Inflammatory macrophage treated with lipopolysaccharide for 4 hours (primary cell): ENCODE results near the gene SLC8A1.

ENCODE experiments used
- DNase-seq: peaks from one replicate; pipeline ENCODE4 v3.0.0-alpha.2; 2020

The SLC8A1 gene

DNA sequence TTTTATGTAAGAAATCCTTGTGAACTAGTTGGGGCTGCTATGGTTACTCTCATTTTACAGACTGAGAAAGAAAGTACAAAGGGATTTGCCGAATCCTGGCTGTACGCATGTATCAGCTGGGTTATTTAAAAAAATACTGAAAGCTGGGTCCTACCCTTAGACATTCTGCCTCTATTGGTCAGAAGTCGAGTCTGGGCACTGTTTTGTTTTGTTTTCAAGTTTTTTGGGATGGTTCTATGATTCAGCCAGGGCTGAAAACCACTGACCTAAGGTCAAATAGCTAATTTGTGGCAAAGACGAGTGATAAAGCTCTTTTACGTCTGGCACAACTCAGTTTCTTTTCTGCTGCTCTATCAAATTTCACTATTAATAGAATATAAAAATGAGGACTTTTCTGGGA is 5.9 kb upstream of the SLC8A1 start:
- peak; percentile 19 for DNase-seq

DNA sequence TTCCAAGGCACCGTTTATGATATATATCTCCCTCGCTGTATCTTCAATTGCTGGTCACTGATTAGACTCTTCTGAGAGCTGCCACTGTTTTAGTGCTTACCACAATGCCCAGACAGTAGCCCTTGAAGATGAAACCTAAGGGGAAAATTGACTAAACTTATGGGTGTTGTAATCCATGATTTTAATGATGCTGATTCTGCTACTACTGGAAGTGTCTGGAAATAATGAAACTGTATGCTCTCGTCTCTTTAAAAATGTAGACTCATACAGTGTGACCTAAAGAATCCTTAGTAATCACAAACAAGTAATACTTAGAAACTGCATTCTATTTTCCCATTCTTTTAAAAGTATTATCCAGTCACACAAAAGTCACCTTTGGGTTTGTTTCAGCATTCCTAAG is 5.5 kb upstream of the SLC8A1 start:
- DNase-seq, result peak; percentile 86

DNA sequence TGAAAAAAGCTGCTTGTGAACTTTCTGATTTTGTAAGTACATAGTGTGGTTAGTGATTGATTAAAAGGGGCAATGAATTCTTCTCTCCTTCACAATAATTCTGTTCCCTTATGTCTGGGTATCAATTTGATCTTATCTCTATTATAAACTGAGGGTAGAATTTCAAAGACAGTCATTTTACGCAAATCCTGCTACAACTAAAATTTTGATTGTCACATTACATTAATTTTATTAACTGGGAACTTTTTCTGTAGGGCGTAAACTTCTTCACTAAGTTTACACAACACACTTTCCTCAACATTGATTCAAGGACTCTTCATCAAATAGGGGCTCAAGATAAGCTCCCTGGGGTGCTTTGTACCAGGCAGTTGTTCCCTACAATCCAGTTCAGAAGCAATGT is 5.0 kb upstream of the SLC8A1 start:
- no peak for DNase-seq

DNA sequence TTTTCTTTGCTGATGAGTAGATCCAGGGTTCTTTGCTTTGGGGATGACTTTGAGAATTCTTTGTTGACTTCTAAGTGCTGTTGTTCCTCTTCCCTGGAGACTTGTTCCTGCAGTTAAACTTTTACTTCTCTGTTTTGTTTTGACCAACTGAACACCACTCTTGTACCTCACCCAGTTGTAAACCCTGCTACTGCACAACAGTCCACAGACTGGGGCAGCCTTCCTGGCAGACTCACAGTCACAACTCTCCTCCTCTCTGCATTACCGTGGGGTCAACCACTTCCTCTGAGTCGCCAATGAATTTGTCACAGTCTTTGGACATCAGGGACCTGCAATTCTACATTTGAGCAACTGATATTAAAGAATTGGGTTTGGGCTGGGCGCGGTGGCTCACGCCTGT is 3.8 kb upstream of the SLC8A1 start:
- DNase-seq, result peak; percentile 96

DNA sequence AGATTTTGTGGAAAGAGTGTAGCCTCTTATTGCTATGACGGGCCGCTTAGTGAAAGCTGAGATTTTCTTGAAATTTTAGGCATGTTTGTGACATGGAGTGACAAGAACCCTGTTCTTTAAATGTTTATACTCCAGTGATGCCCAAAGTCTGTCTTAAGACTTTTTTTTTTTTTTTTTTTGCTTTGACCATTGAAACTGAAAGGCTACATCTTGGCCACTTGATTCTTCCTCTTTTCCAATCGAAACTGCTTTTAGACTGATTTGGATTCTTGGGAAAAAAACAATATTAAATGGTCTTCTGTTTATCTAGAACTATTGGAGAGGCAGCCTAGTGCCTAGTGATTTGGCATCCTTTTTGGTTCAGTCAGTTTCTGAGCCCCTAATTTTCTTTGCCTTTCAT is 2.4 kb upstream of the SLC8A1 start:
- DNase-seq, result peak; percentile 80

DNA sequence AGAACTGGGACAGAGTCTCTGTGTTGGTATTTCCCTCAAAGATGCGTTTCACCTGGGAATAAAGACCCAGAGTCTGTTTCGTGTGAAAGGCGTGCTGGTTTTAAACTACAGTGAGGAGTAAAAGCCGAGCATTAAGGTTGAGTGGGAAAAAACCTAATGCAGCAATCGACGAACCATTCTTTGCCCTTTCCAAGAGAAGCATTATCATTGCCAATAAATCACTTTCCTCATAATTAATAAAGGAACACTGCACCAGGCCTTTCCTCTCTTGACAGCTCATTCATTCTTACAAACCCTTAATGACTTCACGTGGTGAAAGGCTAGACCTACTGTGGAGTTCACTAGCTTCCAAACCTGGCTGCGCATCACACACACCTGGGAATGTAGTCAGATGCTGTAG is 896 bp upstream of the SLC8A1 start:
- DNase-seq, result no peak

DNA sequence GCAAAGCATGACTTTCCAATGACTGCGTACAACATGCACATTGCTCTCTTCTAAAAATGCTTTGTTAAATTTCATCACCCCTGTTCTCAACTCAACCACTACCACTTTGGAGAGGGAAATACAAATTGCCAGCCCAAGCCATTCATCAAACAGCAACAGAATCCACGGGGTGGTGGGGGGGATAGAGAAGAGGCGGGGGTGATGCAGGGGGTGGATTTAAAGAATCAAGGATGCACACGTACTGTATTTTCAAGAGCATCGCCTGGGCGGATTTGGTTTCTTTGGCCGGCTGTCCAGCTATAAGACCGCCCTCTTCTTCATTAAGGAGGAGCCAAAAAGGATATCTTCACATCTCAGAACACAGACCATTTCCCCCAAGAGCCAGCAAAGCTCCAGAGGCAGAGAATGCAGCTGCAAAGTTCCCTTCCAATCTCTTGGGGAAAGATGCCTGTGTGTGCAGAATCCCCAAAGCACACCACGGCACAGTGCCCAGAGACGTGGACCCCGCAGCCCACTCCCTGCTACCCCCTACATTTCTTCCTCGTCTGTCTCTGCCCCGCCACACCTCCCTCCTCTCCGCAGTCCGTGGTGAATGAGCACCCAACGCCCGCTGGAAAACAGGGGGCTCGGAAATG is 977 bp downstream of the SLC8A1 start:
- peak; percentile 86 for DNase-seq

DNA sequence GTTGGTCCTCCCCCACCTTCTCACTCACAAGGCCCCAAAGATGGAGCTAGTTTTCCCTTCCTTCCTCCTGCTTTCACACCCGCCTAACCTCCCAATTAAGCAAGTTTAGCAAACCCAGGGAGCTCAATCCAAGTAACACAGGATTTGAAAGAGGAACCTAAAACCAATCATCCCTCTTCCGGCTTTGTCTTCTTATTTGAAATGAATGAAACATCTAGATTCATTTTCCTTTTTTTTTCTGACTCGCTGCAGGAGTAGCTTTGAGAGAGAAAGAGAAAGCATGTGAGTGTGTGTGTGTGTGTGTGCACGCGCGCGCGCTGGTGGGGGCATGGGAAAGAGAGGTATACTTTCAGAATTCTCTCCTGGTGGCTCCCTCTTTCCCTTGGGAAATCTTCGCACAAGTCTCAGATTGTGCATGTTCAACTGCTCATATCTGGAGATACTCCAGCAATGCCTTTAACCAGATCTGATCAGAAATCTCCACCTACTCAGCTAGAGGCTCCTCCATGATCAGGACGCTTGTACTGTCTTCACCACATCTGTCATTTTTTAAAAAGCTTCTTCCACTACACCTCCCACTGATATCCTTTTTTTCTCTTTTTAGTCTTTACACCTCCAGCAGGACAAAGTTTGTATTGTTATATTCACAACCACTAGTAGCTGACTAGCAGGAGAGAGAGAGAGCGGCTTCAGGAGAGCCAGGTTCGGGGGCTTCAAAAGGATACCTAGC is 1.7 kb downstream of the SLC8A1 start:
- DNase-seq, result peak; percentile 96

DNA sequence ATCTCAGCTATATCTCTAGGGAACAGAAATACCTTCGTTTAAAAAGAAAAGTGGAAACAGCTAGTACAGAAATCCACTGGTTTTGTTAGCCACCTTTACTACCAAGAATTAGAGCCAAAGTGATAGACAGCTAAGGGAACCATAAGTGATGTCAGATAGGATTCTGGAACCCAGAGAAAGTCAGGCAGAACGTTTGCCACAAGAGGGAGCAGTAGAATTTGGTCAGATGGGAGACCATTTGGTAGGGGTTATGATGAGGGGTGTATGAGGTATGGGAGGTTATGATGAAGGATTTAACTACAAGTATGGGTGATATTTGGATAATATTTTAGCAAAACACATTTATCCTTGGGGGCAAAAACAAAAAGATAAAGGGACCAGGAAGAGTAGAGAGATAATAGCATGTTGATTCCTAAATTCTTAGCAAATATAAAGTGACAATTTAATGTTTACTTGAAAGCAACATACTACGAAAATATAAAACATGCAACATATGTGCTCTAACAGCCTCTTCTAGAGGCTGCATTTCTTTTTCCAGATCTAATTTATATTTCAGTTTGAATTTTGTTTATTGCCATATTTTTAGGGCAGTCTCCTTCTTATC is 3.3 kb downstream of the SLC8A1 start:
- DNase-seq, result peak; percentile 52

DNA sequence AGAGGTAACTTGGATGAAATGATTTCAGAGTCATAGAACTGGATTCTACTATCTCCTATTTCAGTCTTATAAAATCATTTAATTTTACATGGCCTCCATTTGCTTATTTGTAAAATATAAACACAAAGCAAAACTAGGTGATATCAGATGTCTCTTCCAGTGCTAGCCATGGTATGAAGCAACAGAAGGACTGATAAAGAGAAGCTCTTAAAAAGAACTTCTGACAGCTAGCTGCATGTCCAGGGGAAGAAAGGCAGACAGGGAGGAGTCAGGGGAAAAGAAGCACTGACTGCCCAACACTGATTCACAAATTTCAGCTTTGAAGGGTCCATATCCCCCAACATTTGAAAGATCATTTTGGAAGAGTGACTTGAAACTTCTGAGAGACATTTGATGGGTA is 6.4 kb downstream of the SLC8A1 start:
- no peak for DNase-seq

DNA sequence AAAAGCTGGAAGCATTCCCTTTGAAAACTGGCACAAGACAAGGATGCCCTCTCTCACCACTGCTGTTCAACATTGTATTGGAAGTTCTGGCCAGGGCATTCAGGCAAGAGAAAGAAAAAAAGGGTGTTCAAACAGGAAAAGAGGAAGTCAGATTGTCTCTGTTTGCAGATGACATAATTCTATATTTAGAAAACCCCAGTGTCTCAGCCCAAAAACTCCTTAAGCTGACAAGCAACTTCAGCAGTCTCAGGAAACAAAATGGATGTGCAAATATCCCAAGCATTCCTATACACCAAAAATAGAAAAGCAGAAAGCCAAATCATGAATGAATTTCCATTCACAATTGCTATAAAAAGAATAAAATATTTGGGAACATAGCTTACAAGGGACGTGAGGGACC is 11.1 kb downstream of the SLC8A1 start:
- peak; percentile 81 for DNase-seq

DNA sequence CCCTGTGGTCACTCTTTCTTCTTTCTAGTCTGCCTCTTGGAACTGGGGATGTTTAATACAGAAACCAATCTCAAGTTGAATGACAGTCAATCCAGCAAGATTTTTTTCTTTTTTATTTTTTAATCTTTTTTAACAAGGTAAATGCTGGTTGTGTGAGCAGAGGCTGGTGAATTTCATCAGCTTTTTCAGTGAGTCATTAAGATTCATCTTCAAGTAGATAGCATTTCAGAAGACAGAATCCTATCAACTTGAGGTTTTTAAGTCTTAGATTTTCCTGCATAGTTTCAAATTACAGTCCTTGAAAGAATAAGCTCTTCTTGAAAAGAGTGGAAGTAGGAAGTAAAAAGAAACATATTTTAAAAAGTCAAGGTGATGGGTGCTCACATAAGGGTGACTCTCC is 12.4 kb downstream of the SLC8A1 start:
- no peak for DNase-seq

DNA sequence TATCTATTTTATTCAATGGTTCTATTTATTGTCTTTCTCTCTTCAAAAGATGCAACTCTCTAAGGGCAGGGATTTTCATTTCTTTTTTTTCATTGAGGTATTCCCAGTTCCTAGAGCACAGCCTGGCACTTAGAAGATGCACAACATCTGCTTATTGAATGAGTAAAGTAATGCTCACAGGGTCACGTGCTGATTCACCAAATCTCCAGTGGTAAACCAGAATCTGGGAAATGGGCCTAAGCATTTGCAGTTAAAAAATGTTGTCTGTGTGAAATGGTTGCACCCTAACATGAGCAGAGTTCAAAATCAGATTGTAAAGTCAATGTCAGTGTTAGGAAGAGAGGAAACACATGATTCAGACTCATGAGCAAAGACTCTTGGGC is 15.8 kb downstream of the SLC8A1 start:
- DNase-seq, result no peak

DNA sequence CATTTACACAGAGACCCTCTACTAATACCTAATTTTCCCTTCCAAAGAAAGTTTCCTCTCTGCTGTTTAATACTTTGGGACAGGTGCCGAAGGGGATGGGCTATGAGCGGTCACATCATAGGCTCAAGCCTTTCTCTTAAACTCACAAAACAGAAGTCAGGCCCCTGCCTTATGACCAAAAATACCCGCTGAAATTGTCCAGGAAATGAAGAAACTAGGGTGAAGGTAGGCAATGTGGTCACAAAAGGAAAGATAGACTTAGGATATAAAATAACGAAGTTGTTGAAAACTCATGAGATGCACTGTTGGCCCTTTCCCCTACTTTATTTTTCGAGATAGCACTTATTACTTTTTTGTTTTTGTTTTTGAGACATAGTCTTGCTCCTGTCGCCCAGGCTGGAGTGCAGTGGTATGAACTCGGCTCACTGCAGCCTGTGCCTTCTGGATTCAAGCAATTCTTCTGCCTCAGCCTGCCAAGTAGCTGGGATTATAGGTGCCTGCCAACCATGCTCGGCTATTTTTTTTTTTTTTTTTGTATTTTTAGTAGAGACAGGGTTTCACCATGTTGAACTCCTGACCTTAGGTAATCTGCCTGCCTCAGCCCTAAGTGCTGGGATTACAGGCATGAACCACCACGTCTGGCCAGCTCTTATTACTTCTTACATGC is 16.3 kb downstream of the SLC8A1 start:
- peak; percentile 49 for DNase-seq

DNA sequence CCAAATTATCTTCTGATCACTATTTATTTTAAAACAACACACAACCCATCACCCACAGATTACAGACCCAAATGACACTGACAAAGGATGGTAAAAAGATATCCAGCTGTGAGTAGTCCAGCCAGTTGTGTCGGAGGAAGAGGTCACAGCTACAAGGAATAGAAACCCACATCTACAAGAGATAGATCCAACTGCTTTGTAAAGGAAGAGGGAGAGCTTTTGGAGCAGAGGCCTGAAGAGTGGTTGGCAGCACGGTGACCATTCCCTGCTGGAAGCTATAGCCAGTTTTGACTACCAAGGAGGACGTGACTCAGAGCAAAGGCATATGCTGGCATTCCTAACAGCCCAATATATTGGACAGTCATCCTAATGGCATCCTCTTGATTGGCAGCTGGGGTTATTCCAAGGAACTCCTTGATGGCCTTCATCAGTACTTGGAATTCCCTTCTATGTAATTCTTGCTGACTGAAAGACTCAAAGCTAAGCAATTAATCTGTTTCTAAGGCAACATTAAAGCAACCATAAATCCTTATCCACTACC is 17.1 kb downstream of the SLC8A1 start:
- no peak for DNase-seq

DNA sequence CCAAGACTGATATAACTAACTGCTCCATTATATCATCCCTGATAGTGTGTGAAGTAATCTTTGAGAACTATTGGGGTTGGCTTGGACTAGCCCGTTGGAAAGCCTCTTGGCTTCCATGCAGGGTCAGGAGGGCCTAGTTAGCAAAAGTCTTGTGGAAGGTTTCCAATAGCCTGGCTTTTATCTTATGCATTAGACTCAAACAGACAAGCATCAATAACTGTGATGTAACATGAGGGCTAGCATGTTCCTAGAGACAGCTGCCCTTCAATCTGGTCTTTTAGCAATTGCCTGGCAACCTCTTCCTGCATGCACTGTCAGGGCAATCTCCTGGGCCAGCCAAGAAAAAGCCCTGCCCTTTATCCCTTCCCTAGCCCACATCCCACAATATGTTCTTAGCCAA is 18.2 kb downstream of the SLC8A1 start:
- no peak for DNase-seq

DNA sequence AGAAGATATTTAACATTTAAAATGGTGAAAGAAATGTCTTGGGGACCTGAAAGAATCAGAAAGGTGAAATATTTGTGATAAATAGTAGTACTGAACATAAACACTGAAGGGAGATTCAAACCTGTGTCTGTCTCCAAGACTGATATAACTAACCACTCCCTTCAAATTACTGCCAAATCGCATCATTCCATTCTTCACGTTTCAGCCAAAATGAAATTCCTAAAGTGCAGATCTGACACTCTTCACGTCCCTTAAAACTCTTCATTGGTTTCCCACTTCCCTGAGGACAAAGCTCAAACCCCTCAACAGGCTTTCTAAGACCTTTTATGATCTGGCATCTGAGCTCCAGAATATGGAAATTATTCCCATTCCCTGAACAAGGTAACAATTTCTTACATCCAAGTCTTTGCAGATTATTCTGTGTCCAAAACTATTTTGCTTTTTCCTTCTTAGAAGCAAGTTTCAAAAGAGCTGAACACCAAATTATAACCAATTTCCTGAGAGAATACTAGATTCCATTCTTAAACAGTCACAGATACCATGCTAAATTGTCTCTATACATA is 18.9 kb downstream of the SLC8A1 start:
- DNase-seq, result no peak

DNA sequence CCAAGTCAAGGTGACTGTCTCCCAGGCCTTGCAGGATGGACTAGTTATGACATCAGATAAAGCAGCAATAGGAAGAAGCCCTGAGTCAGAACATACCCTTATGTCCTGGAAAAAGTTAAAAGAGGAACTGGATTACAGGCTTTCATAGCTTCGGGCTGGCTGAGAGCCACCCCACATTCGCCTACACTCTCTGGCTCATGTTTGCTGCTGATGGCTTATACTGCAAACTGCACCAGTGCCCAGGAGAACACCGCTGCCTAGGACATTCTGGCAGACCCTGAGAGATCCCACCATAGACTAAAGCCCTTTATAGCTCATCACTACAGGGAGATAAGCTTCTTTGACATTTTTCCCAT is 20.3 kb downstream of the SLC8A1 start:
- DNase-seq, result peak; percentile 91

DNA sequence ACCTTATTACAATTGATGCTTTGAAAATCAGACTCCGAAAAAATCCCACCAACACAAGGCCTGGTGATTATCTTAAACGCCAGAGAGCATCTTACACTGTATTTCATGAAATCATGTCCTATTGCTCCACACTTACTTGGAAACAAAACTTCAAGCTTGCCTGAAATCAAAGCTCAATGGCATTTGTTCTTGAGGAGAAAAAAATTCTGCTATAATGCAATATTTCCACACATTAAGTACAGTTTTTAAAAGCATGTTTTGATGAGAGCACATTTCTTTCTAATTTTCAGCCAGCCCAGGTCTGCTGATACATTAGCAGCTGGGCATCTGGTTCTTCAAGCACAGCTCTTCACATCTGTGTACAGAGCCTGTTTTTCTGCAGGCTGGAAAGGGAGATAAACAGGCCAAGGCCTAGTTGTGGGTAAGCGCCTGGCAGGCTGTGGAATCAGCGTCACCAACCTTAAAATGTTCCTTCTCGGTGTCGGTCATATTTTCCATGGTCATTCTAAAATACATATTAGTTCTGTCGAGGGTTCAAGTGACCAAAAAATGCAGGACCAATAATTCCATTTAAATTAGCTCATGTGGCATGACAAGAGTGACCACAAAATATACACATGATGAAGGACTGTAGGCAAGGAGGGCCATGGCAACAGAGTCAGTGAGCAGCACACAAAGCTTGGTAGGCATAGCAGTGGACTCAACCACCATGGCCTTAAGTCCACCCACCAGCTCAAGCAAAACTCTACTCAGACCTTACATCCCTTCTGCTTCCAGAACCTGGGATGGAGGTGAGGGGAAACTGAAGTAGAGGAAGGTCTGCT is 20.9 kb downstream of the SLC8A1 start:
- DNase-seq, result no peak

DNA sequence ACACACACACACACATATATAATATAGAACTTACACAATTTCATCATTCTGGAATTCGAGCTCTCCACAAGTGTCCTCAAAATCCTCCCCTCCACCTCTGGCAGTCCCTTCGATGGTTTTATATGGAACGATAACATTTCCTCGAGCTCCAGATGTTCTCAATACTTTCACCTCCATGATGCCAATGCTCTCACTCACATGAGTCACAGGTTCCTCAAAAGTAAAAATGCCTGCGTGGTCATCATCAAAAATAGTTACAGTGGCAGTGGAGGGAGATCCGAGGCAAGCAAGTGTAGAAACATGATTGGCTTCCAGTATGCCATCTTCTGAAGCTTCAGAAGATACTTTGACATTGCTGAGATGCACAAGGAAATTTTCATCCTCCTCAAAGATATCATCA is 23.5 kb downstream of the SLC8A1 start:
- peak; percentile 51 for DNase-seq

DNA sequence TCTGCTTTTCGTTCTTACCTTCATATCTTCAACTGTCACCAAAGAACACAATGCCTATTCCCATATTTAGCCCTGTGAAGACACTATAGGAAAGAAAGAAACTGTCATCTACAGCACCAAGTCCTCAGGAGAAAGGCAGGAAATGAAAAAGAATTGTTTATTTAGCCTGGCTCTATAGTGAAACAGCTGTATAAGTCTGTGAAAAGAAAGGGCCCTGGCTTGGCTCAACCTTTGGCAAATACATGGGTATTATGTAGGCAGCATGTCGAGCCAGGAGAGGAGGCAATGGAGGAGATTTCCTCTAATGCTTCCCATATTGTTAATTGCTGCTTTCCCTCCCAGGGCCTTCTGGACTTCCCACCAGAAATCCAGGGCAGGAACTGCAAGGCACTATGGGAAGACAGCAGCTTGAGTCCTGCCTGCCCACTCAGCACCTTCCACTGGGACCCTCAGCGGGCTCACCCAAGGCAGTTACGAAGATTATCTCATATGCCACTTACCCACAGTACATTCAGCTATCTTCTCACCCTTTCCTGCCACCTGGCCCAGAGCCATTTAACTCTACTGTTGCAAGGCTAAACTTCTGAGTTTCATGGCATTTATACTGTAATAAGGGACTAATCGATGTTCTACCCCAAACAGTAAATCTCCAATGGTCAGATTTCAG is 30.1 kb downstream of the SLC8A1 start:
- no peak for DNase-seq

DNA sequence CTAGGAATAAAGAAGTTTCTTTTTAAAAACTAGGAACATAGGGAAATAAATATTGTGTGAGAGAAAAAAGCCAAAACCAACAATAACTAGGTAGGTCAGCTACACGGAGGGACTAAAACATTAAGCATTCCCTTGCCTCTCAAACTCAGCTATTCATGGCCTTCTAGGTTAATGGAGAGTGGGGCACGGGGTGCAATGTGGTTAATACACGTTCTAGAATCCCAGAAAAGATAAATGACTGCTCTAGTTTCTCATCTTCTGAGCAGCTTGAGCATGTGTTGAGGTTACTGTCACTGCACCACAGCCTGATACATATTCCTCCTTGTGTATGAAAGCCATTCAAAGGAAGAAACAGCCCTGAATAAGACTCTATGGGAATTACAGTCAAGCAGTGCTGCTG is 31.4 kb downstream of the SLC8A1 start:
- DNase-seq, result no peak
